Measurements from ENCODE around the gene SLC22A1. TPM values are rescaled to one million over a fixed set of nuclear protein-coding genes. Genes with fewer than 3 reads are reported as not detected.

Gene SLC22A1
- total RNA-seq, 4 donors from 2014 or later = 0.35 to 0.67 (median 0.58) TPM; not detected in 1

Small RNA genes lying within 50 kb of the gene (small RNA-seq; reads per million reads assigned to genes)
- gene AL645733.1 = 0 reads per million in 4 donors

Other genes starting within 250 kb of the SLC22A1 start
- gene MAS1, start 230.8 kb upstream of the SLC22A1 start, total RNA-seq = not detected
- 10 to 100 TPM; 47.9 to 81.3 (median 52.7) TPM for gene IGF2R, start 152.7 kb upstream of the SLC22A1 start, total RNA-seq
- under 1 TPM in 1 of 4 donors, not detected in 3; 0.47 TPM for gene SLC22A2, start 137.0 kb downstream of the SLC22A1 start, total RNA-seq
- 10 to 100 TPM; 11.8 to 31.0 (median 22.3) TPM for gene SLC22A3, start 226.6 kb downstream of the SLC22A1 start, total RNA-seq

Measured in gastroesophageal sphincter (tissue), 4 donors.